ENCODE results near the gene NOC2L.

Gene NOC2L

GRCh38 chr1:975896-976683 lies 17.0 kb upstream of the NOC2L start:
- DNase-seq (ENCODE audit: insufficient read length, low spot score): peak; percentile 82
- FAIRE-seq: no peak

GRCh38 chr1:975365-975764 lies 16.3 kb upstream of the NOC2L start:
- FAIRE-seq (no peak), DNase-seq (ENCODE audit: insufficient read length, low spot score) (no peak)

- no peak for FAIRE-seq
Observed at GRCh38 chr1:974687-975328, 15.8 kb upstream of the NOC2L start.

GRCh38 chr1:974293-974640 lies 15.2 kb upstream of the NOC2L start:
- no peak for DNase-seq (ENCODE audit: insufficient read length, low spot score)
- no peak for FAIRE-seq

More at GRCh38 chr1:974687-975328, 15.8 kb upstream of the NOC2L start:
- no peak for DNase-seq (ENCODE audit: insufficient read length, low spot score)

- FAIRE-seq (no peak), DNase-seq (ENCODE audit: insufficient read length, low spot score) (no peak)
Observed at GRCh38 chr1:973459-974292, 14.6 kb upstream of the NOC2L start.

GRCh38 chr1:972726-973458 lies 13.8 kb upstream of the NOC2L start:
- DNase-seq (ENCODE audit: insufficient read length, low spot score) (no peak), FAIRE-seq (no peak)

- no peak for FAIRE-seq
- no peak for DNase-seq (ENCODE audit: insufficient read length, low spot score)
Observed at GRCh38 chr1:971751-972506, 12.9 kb upstream of the NOC2L start.

- FAIRE-seq (no peak), DNase-seq (ENCODE audit: insufficient read length, low spot score) (no peak)
Observed at GRCh38 chr1:970973-971730, 12.1 kb upstream of the NOC2L start.

GRCh38 chr1:970242-970972 lies 11.4 kb upstream of the NOC2L start:
- DNase-seq (ENCODE audit: insufficient read length, low spot score): no peak
- no peak for FAIRE-seq

- FAIRE-seq (no peak), DNase-seq (ENCODE audit: insufficient read length, low spot score) (no peak)
Observed at GRCh38 chr1:969260-969855, 10.3 kb upstream of the NOC2L start.

GRCh38 chr1:967466-968343 lies 8.6 kb upstream of the NOC2L start:
- no peak for FAIRE-seq
- no peak for DNase-seq (ENCODE audit: insufficient read length, low spot score)

- DNase-seq (ENCODE audit: insufficient read length, low spot score) (peak; percentile 98), FAIRE-seq (peak; percentile 91)
Observed at GRCh38 chr1:966704-967300, 7.7 kb upstream of the NOC2L start.

- no peak for FAIRE-seq
- DNase-seq (ENCODE audit: insufficient read length, low spot score): peak; percentile 74
Observed at GRCh38 chr1:966135-966703, 7.2 kb upstream of the NOC2L start, which contains the start of gene PLEKHN1. TSS of gene PLEKHN1 (plus strand) at chr1:966482. CDS start at chr1:966532, 50 bp downstream.

- no peak for FAIRE-seq
Observed at GRCh38 chr1:965526-966134, 6.6 kb upstream of the NOC2L start.

GRCh38 chr1:964691-965525 lies 5.9 kb upstream of the NOC2L start:
- DNase-seq (ENCODE audit: insufficient read length, low spot score) (no peak), FAIRE-seq (no peak)

More at GRCh38 chr1:965526-966134, 6.6 kb upstream of the NOC2L start:
- no peak for DNase-seq (ENCODE audit: insufficient read length, low spot score)
